CD4-positive, alpha-beta T cell treated with Interleukin-17A for 1 hour (primary cell): ENCODE results near the gene PDE6H.

Source experiments
- DNase-seq: peaks from one replicate; pipeline ENCODE4 v3.0.0-alpha.2; 2020

PDE6H gene

DNA sequence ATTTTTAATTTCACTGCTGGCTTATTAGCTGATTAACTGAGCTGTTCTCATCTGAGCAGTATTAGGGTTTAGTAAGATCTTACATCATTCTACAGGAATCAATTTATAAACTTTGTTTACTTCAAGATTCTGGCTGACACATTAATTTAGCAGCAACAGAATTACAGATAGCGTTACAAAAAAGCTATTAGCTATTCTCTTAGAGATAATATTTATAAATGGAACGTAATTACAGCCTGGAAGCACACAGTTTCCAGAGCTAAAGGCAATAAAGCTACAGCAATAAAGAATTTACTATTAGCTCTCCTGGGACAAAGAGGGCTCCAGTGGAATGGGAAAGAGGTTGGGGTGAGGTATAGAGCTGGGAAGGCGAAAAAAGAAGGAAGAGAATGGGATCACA, 34.7 kb downstream of the PDE6H start:
- DNase-seq: no peak

DNA sequence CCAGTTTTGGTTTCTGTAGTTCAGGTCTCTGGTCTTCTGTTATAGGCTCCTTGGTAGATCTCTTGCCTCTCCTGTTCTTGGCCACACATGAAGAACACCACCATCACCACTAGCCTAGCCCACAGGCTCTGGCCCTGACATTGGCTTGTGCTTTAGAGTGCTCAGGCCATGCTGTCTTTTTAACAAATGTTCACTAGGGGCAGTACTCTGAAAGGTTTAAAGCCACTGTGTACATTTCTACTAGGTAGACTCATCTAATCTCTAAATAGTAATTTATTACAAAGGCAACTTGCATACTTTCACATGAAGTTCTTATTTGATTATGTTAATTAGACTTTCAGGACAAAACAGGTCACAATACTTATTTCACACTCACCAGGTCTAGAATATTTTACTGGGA, 38.3 kb downstream of the PDE6H start:
- DNase-seq: no peak

DNA sequence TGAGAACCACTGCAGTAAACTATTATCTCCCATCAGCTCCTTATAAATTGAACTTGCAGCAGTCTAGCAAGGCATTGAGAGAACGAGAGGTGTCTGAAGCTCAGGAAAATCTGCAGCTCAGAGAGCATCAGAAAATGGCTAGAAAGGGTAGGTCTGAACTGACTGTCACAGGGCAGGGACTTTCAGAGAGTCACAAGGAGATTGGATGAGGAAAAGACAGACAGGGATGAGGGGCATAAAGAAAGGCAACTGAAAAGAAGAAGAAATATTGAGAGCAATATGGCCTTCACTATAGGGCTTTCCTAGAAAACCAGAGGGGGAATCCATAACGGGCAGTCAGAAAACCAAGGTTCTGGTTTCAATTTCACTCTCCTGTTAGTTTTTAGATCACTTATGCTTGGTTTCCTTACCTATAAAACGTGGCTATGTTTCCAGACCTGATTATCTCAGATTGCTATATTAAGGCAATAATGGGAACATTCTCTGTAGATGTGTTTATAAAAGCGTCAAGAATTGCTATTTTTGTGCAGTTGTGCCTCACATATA, 40.9 kb downstream of the PDE6H start:
- DNase-seq: no peak

DNA sequence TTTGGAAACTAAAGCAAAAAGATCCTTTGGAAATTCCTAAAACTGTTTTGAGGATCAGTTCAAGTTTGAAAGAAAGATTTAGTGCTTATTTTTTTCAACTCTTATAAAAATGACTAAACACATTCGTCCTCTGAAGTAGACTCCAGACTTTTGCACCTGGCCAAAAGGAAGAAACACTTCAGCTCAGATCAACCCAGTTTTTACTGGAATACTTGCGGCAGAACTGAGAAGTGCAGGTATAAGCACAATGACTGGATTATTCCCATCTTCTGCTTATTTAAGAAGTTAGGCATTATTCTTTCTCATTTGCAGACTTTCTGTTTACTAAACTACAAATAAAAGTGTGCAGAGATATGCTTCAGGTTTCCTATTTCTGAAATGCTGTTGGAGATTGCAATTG, 41.9 kb downstream of the PDE6H start:
- DNase-seq: no peak

DNA sequence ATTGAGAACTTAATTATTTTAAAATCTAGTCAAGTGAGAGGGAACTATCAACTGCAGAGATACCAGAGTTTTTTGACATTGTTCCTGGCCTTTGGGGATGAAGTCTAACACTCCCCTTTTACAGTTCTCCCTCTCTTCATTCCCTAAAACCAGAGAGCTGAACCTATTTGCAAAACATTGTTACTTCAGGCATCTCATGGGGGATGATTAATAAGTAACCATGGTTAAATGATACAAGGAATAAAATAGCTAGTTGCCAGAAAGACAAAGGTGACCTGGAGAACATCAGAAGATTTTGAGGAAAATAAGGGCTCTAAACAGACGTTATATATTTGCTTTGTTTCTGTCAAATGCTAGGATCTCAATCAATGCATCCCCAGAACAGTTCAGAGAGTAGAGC, 42.3 kb downstream of the PDE6H start:
- DNase-seq: no peak

DNA sequence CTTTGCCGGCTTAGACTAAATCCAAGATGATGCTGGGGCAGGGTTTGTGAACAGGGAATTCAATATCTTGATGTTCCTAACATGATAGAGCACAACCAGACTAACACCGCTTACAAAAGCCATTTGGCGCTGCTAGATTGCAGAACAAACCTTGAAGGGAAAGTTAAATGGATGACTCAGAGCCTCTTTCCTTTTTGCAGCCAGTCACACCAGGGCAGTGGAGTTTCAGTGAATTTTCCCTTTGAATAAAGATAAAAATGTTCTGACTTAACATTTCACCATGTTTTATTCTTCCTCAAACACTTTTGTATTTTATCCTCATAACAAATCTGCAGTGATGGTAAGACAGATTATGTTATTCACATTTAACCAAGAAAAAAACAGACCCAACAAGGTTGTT, 47.3 kb downstream of the PDE6H start:
- DNase-seq: no peak
